Measurements from ENCODE around the gene IL1R1.
"Not testable (repeated sequence)": the region's sequence is repeated elsewhere in the genome, so short reads cannot be mapped to it uniquely, and the experiment has no call there.

The IL1R1 gene

DNA sequence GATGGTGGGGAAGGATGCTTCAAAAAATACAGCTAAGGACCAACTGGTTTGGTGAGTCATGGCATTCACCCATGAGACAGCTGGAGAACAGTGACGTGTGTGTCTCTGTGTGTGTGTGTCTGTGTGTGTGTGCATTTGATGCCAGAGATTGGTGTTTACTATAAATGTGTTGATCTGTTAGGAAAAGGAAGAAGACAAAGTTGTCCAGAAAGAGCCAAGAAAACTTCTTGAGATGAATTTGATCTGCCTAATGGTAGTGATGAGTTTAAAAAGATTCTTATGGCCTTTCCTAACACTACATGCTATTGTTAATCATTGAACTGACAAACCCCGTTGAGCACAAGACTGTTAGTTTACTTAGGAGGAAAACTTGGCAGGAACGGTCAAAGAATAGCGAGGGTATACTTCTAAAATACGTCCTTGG lies 36.4 kb upstream of the IL1R1 start:
- DNase-seq (ENCODE audit: low read depth) = no peak
- no peak overlapping the region for H3K4me3 ChIP-seq (ENCODE audit: low read depth, low read length)
- TF ChIP-seq, protein P1, sequence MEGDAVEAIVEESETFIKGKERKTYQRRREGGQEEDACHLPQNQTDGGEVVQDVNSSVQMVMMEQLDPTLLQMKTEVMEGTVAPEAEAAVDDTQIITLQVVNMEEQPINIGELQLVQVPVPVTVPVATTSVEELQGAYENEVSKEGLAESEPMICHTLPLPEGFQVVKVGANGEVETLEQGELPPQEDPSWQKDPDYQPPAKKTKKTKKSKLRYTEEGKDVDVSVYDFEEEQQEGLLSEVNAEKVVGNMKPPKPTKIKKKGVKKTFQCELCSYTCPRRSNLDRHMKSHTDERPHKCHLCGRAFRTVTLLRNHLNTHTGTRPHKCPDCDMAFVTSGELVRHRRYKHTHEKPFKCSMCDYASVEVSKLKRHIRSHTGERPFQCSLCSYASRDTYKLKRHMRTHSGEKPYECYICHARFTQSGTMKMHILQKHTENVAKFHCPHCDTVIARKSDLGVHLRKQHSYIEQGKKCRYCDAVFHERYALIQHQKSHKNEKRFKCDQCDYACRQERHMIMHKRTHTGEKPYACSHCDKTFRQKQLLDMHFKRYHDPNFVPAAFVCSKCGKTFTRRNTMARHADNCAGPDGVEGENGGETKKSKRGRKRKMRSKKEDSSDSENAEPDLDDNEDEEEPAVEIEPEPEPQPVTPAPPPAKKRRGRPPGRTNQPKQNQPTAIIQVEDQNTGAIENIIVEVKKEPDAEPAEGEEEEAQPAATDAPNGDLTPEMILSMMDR (IDR thresholded peaks at IDR 0.05; ENCODE audit: low read depth, low read length, missing control alignments) = no peak

DNA sequence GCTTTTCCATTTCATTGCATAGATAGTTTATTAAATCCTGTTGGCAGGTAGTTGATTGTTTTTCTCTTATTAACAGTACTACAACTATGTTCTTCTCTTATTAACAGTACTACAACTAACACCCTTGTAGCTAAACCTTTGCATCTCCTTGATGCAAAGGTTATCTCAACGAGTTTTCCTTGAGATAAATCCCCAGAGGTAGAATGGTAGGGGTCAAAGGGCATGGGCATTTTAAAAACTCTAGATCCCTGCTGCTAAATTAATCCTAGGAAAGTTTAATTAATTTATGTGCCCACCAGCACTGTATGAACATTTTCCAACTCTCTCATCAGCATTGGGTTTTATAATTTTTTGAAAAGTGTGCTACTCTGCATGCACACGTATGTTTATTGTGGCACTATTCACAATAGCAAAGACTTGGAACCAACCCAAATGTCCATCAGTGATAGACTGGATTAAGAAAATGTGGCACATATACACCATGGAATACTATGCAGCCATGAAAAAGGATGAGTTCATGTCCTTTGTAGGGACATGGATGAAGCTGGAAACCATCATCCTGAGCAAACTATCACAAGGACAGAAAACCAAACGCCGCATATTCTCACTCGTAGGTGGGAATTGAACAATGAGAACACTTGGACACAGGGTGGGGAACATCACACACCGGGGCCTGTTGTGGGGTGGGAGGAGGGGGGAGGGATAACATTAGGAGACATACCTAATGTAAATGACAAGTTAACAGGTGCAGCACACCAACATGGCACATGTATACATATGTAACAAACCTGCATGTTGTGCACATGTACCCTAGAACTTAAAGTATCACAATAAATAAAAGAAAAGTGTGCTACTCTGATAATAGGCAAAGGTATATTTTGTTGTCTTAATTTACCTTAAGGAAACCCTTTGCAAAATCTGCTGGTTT lies 35.5 kb upstream of the IL1R1 start:
- not testable (repeated sequence) for DNase-seq (ENCODE audit: low read depth); H3K4me3 ChIP-seq (ENCODE audit: low read depth, low read length)

GRCh38 chr2:102107741-102108070 lies 34.8 kb upstream of the IL1R1 start:
- no peak for DNase-seq (ENCODE audit: low read depth)
- TF ChIP-seq, protein P1 (IDR thresholded peaks at IDR 0.05; ENCODE audit: low read depth, low read length, missing control alignments) = no peak
- no peak overlapping the region for H3K4me3 ChIP-seq (ENCODE audit: low read depth, low read length)

DNA sequence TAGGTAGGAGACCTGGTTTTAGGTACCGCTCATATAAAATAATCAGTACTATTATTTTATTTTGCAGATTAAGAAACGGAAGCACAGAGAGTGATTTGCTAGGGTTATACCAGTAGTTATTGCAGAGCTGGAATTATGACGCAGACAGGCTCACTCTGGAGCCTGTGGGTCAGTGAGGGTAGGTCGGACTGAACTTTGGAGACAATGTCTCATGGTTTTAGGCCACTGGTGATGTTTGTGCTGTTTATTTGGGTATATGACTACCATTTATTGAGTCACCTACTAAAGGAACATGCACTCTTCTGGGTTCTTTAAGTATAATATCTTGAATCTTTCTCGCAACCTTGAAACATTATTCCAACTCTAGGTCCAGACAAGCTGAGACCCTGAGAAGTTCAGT lies 33.5 kb upstream of the IL1R1 start:
- no peak for DNase-seq (ENCODE audit: low read depth)
- TF ChIP-seq, protein P1 (IDR thresholded peaks at IDR 0.05; ENCODE audit: low read depth, low read length, missing control alignments) = no peak
- H3K4me3 ChIP-seq (ENCODE audit: low read depth, low read length) = no peak overlapping the region

- TF ChIP-seq, protein P1 (IDR thresholded peaks at IDR 0.05; ENCODE audit: low read depth, low read length, missing control alignments) = no peak
- H3K4me3 ChIP-seq (ENCODE audit: low read depth, low read length) = no peak overlapping the region
- DNase-seq (ENCODE audit: low read depth) = no peak
Observed at GRCh38 chr2:102110171-102110570, 32.4 kb upstream of the IL1R1 start.

DNA sequence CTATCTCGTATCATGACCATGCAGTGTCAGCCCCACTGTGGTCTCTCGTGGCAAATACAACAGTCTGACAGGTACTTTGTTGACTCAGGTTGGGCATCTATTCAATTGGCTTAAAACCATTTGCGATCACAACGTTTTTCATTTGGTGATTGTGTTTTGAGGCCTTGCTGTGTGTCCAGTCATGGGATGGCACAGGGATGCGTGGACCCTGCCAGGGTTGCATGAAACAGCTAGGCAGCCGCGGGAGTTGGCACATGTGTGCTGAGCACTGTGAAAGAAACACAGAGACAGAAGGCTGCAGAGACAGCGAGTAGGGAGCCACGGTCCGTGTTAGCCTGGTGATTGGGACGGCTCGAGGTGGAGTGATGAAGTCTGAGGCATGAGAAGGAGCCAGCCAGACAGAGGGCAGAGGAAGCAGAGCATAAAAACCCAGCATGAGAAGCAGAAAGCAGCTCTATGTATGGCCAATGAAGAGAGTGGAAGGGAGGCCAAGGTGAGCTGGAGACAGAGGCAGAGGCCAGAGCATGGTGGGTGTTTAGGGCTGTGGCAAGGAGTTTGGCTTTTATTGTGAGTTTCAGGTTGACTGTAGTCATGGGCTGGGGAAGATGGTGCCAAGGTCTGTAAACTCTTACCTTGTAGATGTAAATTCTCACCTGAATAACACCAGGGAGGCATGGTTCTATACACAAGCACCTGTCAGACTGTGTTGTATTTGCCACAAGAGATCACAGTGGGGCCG lies 31.8 kb upstream of the IL1R1 start:
- no peak for DNase-seq (ENCODE audit: low read depth)

GRCh38 chr2:102111823-102112222 lies 30.7 kb upstream of the IL1R1 start:
- TF ChIP-seq, protein P1 (IDR thresholded peaks at IDR 0.05; ENCODE audit: low read depth, low read length, missing control alignments) = no peak
- DNase-seq (ENCODE audit: low read depth) = no peak
- H3K4me3 ChIP-seq (ENCODE audit: low read depth, low read length) = no peak overlapping the region

More for the DNA sequence above, 31.8 kb upstream of the IL1R1 start:
- TF ChIP-seq, protein P1 (IDR thresholded peaks at IDR 0.05; ENCODE audit: low read depth, low read length, missing control alignments) = no peak
- no peak overlapping the region for H3K4me3 ChIP-seq (ENCODE audit: low read depth, low read length)
